MV-4-11 (cell line): ENCODE measurements around the gene TLR1.
"Not testable (repeated sequence)": the region's sequence is repeated elsewhere in the genome, so short reads cannot be mapped to it uniquely, and the experiment has no call there.

ENCODE experiments used
- DNase-seq: peaks from one replicate; lab custom pipeline; 2025; lab: John Stamatoyannopoulos, UW

Gene TLR1

DNA sequence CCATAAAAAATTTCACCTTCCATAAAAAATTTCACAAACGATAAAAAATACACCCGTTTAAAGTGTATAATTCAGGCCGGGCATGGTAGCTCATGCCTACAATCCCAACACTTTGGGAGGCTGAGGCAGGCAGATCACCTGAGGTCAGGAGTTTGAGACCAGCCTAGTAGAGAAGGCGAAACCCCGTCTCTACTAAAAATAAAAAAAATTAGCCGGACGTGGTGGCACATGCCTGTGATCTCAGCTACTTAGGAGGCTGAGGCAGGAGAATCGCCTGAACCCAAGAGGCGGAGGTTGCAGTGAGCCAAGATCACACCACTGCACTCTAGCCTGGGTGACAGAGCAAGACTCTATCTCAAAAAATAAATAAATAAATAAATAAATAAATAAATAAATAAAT lies 1.7 kb upstream of the TLR1 start:
- DNase-seq: not testable (repeated sequence)

DNA sequence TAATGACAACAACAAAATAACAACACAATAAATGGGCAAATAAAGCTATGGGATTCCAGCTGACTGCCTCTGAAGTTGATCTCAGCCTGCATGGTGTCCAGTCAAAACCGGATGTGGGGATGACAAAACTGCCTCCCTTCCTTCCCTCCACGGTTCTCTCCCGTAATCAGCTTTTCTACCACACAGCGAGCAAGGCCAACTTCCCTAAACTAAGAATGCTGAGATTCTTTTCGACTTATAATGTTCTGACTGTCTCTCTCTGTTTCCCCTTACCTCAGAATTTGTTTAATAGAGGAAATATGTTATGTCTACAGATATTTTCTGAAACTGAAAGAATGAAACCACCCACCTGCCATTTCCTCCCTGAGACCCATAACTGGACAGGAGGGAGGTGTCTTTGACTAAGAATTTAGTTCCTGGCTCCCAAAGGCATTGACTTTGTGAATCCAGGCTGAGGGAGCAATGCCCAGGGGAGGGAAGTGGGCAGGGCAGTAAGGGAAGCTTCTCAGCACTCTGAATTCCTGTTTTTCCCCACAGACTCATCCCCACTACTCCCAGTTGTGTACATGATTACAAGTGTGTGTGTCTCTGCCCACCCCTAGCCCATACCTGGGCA lies 1.0 kb upstream of the TLR1 start:
- peak; percentile 89 for DNase-seq

DNA sequence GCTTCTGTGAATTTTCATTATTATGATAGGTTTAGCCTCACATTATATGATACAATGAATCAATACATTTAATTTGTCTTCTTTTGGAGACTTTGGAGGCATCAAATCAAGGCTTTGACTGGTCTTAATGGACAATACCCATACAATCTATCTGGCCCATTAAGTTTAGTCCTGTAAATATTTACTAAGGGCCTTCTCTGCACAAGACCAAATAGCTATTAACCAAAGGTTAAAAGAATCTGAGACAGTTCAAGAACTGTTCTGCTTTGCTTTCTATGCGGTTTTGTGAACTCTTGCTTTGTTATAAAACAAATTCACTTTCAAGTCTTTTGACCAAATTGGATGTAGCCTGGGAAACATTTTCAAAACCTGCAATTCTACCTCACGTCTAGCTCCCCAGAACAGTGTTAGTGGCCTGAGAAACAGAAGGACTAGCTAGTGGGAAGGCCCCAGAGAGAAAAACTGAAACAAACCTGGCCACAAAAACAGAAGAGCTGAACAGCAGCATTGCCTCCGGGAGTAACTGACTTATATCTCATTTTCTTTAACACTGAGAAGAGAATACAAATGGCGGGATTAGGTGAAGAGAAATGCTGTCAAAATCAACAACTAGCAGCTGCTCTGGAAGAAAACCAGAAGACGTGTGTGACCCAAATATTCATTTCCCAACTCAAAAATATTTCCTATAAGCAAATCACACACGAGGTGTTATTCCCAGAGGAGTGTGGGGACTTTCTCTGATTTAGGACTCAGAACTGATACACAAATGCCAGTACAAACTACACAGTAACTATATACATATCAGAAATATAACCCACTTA lies 548 bp downstream of the TLR1 start:
- peak; percentile 24 for DNase-seq

DNA sequence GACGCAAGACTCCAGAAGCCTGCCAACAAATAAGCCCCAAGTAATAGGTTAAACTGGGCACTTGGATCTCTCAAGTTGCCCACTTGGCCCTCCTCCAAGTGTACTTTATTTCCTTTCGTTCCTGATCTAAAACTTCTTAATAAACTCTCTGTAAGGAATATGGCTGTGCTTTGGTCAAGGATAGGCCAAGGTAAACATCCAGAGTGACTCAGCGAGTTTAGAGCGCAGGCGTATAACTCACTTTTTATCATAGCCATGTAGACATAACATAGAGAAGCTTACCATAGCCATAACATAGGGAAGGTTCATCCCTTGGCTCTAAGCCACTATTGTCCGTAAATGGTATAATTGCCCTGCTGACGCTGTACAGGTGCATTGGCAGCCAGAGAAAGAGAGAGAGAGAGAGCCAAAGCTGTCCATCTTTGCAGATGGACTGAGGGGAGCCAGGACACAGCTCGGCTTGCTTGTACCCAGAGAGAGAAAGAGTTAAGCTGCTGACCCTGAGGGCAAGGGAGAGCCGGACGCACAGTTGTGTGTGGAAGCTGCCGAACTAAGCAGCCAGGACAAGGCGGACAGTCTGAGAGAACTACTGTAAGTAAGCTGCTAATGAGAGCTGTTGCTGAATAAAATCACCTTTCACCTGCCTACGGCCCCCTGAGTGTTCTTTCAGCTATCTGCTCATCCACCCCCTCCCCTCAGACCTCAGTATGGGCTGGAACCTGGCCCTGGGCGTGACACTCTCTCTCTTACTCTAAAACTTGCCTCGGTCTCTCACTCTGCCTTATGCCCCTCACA lies 1.8 kb downstream of the TLR1 start:
- DNase-seq: no peak

DNA sequence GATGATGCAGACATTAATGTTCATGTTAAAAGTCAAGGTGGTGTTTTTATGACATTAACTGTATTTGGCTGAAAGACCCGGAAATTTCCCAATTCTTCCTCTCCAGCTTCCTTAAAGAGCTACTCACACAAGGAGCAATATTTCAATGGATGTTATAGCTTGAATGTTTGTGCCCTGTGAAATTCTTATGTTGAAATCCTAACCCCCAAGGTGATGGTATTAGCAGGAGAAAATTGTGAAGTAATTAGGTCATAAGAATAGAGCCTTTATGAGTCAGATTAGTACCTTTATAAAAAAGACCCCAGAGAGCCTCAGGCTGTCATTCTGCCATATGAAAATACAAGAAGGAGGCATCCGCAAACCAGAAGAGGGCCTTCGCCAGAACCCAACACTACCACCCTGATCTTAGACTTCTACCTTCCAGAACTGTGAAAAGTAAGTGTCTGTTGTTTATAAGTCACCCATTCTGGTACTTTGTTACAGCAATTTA lies 3.6 kb downstream of the TLR1 start:
- no peak for DNase-seq

DNA sequence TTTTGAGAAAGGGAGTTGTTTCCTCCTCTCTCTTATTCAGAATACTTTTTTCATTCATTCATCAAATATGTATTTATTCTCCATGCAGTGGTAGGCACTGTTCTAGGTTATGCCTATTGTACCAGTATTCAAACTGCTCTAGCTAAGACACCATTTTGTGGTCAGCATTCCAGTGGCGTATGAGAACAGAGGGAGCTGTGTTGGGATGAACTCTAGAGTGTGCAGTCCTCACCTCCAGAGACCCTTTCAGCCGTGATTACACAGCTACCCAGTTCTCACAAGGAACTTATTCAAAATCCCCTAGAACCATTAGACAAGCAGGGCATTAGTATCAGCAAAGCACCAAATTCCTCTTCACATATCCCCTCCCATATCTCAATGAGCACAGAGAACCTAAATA lies 4.2 kb downstream of the TLR1 start:
- no peak for DNase-seq

DNA sequence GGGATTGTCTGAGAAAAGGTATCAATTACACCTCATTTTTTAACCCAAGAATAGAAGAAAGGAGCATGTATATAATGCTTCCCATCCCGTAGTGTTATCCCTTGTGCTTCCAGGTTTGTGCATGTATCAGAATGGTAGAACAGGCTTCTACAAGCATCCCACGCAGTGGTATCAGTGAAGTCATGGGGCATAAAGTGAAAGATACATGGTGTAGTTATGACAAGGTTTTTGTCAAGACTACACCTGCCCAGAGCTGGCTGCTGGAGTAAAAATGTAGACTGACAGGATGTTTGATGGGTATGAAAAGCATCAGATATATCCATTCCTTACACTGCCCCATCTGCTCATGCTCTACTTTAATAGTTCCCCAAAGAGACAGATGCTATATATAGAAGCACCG lies 9.5 kb downstream of the TLR1 start:
- DNase-seq: no peak

DNA sequence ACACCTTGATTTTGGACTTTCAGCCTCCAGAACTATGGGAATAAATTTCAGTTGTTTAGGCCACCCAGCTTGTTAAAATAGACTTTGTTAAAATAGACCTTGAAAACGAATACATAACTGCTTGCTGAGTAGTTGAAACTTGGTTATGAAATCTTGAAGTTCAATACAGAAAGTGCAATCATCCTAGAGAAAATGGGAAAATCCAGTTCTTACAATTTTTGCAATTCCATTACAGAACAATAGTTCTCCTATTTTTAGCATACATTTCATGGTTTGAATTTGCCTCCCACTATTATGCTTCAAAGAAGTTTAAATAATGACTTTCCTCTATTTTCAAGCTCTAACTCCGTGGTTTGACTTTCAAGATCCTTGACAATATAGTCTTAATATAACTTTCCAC lies 10.5 kb downstream of the TLR1 start:
- DNase-seq: no peak

DNA sequence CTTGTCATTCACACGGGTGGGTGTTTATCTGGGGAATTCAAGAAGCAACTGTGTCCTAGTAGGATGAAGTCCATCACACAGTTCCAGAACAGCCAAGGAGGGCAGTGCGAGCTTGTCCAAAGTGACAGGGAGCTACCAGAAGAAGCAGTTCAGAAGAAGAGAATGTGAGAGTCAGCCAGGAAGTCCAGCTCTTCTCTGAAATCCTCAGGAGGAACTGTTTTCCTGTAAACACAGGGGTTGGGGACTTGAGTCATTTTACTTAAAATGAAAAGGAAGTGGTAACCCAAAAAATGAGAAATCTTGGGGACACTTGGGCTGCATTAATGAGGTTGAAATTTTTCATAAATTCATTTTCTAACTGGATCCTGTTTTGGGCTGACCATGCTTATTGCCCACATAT lies 13.6 kb downstream of the TLR1 start:
- peak; percentile 81 for DNase-seq

DNA sequence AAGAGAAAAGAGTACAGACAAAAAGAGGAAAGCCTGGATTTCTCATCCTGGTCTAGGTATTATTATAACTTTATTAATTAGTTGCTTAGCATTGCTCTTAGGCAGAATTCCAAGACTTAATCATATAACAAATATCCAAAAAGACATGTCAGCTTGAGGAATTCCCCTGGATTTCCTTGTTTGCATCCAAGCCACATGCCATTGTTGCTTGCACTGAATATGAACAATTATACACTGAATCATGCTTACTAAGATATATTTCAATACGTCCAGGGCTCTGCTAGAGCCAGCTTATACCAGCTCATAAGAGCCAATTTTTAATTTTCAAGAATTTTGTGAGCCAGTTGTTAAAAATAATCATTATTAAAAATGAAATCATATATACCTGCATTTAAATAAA lies 16.3 kb downstream of the TLR1 start:
- DNase-seq: no peak

DNA sequence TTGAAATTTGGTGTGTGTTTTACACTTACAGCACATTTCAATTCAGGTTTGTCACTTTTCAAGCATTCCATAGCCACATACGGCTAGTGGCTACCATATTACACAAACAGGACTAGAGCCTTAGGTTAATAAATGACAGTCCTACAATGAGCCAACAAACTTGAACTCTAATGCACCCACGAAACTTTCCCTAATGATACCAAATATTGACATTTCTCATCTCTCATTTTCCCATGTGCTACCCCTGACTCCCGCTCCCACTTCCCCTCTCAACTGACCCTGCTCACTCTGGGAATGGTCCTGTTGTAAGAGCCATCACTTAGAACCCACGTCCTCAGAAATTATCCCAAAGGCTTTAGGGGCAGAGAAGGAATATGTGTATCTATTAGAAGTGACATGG lies 16.9 kb downstream of the TLR1 start:
- DNase-seq: no peak

DNA sequence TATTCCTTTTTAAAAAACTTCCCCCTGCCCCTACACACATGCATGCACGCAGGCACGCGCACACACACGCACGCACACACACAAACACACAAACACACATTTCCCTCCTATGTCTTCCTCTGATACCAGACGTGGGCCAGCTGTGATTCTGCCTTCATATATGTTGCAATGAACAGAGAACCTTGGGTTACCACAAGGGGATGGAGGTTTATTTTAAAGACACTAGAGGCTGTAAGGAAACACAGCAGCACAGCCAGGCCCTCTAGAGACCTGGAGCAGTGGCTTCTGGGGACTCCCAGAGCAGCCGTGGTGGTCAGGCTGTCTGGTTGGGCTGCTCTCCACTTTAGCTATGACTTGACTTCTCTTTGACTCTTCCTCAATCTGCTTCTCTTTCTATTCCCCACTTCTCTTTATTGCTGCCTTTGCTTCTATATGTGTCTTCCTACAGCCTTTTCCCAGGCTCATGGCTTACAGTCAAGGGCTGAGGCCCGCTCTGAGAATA lies 18.6 kb downstream of the TLR1 start:
- peak; percentile 99 for DNase-seq

DNA sequence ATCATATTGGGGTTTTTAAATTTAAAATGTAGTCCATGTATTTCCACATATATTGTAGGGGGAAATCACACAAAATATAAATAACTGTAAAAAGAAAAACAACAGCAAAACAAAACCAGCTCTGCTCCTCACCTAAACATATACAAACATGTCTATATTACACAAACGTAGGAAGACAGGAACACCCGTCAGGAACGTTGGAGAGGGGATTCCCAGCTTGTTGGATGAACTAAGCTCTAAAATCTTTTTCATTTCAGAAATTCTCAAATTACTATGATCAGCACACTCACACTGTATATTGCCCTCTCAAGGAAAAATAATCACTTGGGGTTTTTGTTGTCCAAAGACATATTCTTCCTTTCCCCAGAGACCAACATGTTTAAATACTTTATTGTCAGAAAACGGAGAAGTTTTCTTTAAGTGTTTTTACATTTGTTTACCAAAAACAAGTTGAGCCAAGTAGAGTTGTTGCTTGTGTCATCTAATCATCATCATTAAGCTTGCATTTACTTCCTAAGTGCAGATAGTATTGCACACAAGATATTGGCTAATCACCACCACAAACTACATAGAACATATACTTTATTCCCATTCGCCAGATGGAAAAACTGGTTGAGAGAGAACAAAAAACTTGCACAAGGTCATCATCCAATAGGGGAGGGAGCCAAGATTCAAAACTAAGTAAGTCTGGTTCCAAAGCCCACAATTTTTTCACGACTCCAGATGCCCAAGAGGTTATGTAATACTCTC lies 19.4 kb downstream of the TLR1 start:
- peak; percentile 56 for DNase-seq

DNA sequence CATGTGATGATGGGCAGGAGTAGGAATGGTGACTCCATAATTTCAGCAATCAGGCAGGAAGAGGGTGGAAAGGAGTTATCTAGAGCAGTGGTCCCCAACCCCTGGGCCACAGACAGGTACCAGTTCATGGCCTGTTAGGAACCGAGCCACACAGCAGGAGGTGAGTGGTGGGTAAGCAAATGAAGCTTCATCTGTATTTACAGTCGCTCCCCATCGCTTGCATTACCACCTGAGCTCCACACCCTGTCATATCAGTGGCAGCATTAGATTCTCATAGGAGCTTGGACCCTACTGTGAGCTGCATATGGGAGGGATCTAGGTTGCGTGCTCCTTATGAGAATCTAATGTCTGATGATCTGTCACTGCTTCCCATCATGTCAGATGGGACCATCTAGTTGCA lies 20.4 kb downstream of the TLR1 start:
- DNase-seq: no peak

DNA sequence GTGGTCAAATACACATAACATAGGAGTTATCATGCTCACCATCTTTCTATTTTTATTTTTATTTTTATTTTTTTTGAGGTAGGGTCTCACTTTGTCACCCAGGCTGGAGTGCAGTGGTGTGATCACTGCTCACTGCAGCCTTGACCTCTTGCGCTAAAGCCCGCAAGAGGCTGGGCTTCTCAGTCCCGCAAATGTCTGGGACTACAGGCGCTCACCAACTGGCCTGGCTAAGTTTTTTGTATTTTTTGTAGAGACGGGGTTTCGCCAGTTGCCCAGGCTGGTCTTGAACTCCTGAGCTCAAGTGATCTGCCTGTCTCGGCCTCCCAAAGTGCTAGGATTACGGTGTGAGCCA lies 21.5 kb downstream of the TLR1 start:
- DNase-seq: no peak

DNA sequence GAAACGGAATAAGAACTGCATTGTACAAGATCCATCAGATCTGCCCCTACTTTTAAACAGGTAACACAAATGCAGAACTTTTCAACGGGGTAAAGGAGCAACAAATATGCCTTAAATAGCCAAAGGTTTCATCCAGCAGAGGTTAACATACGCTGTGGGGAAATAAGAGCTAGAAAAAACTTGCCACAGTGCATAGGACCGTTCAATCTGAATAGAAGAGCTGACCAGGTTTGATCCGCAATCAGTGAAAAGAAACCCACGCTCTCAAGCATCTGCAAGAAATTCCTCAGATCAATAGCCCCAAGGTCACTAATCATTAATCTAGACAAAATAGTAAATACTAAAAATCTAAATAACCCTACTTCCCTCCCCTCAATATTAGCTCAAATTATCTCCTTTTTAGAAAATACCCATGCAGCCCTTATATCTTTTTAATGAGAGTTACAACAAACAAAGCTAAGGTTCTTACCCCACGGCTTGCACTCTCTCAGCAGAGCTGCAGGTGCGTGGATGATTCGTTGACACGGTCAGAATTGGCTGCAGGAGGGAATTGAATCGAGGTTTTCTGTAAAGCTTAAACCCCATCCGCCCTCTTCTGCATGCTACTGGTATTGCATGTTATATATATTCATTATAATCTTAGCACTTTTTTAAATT lies 22.0 kb downstream of the TLR1 start, which contains the start of gene TLR10:
Gene TLR10, minus strand, starts transcription at position 539 of the 657 bp plus-strand sequence. CDS start 7,400 bp downstream, outside the sequence.
- DNase-seq: peak; percentile 58

DNA sequence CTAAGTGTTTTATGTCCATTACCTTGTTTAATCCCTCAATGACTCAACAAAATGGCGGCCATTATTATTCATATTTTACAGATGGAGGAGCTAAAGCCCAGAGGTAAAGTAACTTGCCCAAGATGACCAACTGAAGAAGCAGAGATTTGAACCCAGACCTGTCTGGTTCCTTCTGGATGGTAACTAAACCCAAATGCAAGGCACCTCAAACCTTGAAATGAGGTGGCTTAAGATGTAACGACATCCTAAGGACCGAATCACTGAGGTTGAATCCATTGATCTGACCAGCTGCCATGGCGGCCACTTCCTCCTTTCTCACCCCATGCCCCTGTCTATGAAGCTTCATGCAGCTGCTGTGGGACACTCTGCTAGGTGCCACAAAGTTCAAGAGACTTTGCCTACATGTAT lies 22.7 kb downstream of the TLR1 start:
- peak; percentile 52 for DNase-seq

DNA sequence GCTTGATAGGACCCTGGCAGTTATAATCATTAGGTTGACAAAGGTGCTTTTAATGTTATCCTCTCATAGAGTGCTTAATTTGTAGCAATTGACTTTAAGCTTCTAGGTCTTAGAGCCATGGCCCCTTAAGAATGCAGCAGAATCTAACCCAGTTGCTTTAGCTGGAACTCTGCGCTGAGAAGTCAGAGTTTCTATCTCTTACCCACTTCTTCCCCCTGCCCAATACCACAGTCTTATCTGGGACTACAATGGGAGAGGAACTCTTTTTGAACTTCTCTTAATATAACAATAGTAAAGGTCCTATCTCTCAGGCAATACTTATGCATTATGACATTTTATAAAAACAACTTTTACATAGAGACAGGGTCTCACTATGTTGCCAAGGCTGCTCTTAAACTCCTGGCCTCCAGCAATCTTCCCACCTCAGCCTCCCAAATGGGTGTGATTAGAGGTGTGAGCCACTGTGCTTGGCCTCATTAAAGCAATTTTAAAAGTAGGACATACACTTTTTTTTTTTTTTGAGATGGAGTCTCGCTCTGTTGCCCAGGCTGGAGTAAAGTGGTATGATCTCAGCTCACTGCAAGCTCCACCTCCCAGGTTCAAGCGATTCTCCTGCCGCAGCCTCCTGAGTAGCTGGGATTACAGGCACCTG lies 23.6 kb downstream of the TLR1 start:
- peak; percentile 62 for DNase-seq

DNA sequence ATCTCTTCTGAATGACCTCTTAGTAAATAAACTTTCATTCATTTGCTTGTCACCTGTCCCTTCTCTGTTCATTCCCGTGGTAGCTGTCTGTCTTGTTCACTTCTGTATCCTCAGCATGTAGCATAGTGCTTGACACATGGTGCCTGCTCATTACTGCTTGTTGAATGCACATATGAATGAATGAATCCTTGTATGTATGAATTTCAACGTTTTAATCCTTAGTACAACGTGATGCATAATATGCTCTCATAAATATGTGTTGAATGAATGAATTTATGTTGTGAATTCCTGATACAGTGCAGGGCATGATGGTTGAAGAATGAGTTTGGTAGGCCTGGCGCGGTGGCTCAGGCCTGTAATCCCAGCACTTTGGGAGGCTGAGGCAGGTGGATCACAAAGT lies 24.8 kb downstream of the TLR1 start:
- no peak for DNase-seq

DNA sequence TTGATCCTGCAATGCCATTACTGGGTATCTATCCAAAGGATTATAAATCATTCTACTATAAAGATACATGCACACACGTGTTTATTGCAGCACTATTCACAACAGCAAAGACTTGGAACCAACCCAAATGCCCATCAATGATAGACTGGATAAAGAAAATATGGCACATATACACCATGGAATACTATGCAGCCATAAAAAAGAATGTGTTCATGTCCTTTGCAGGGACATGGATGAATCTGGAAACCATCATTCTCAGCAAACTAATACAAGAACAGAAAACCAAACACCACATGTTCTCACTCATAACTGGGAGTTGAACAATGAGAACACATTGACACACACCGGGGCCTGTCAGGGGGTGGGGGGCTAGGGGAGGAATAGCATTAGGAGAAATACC lies 26.7 kb downstream of the TLR1 start:
- DNase-seq: not testable (repeated sequence)

DNA sequence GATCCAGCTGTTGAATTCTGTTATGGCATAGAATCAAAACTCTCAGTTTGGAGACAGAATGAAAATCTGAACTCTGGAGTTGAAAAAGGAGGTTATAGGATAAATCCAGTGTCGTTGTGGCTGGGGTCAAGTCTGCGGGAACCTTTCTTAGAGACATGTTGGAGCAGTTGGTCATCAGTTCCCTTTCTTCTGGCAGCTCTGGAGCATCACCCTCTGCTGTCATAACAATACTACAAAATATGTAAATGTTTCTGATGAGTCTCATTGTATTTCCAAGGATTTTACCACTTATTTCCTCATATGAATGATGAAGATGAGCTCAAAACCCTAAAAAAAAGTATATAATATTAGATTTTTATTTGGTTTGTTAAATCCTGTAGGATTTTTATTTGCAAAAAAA lies 29.3 kb downstream of the TLR1 start:
- peak; percentile 71 for DNase-seq
